ENCODE measurements around the gene CFAP70.

CFAP70 gene

GRCh38 chr10:73206385-73206784, 152.3 kb downstream of the CFAP70 start:
- Histone ChIP-seq H3K9me3 (no peaks in the 10 kb centered on the region), H3K36me3 (peaks cover 31% of the 10 kb centered on the region), H3K4me1 (ENCODE audit: control insufficient read depth in 1 of 2, insufficient read depth in 1 of 2, low read depth in 1 of 2, low read length in 1 of 2) (no peaks in the 10 kb centered on the region), H3K27ac (no peak overlapping the region), H3K4me3 (ENCODE audit: low read depth in 1 of 2, low read length in 1 of 2) (no peak overlapping the region), H3K27me3 (no peaks in the 10 kb centered on the region)
- TF ChIP-seq CTCF (IDR thresholded peaks at IDR 0.05) = no peak

- Histone ChIP-seq H3K9me3 (no peaks in the 10 kb centered on the region), H3K4me3 (ENCODE audit: low read depth in 1 of 2, low read length in 1 of 2) (no peak overlapping the region), H3K27ac (no peak overlapping the region), H3K36me3 (peaks cover 32% of the 10 kb centered on the region), H3K27me3 (no peaks in the 10 kb centered on the region), H3K4me1 (ENCODE audit: control insufficient read depth in 1 of 2, insufficient read depth in 1 of 2, low read depth in 1 of 2, low read length in 1 of 2) (no peaks in the 10 kb centered on the region)
- no peak for TF ChIP-seq CTCF (IDR thresholded peaks at IDR 0.05)
Observed at GRCh38 chr10:73205890-73206289, 152.8 kb downstream of the CFAP70 start.

GRCh38 chr10:73205081-73205480, 153.6 kb downstream of the CFAP70 start:
- H3K27me3 ChIP-seq = no peaks in the 10 kb centered on the region
- H3K36me3 ChIP-seq = peaks cover 29% of the 10 kb centered on the region
- no peak for TF ChIP-seq CTCF (IDR thresholded peaks at IDR 0.05)
- no peak overlapping the region for H3K27ac ChIP-seq
- H3K4me3 ChIP-seq (ENCODE audit: low read depth in 1 of 2, low read length in 1 of 2) = no peak overlapping the region
- no peaks in the 10 kb centered on the region for H3K4me1 ChIP-seq (ENCODE audit: control insufficient read depth in 1 of 2, insufficient read depth in 1 of 2, low read depth in 1 of 2, low read length in 1 of 2)
- no peaks in the 10 kb centered on the region for H3K9me3 ChIP-seq
